Adrenal gland (tissue), 12 donors: Measurements from ENCODE around the gene PDE10A. TPM values are rescaled to one million over a fixed set of nuclear protein-coding genes. Genes with fewer than 3 reads are reported as not detected.

Source experiments
- DNase-seq, 7 donors: peaks; one replicate each; pipeline ENCODE4 v3.0.0-alpha.2; 2019 to 2020
- H3K27ac ChIP-seq, 5 donors: fragments of 200-600 bp; sonication (generic) in 4 of 5; 1 replicate in 3 of 5; 2 replicates in 2 of 5; pipeline versions ENCODE4 v1.5.1 to v1.8.0; 2016 to 2020; ENCODE audit warnings: mild to moderate bottlenecking in 1 of 5
- H3K27me3 ChIP-seq: fragments of 200-600 bp; 2 replicates; pipeline ENCODE4 v1.8.0; 2021
- H3K36me3 ChIP-seq, 2 donors: fragments of 200-600 bp; replicated peaks in 1 of 2; 1 replicate in 1 of 2; 2 replicates in 1 of 2; pipeline versions ENCODE4 v1.5.1 to v1.8.0; 2018 to 2022
- H3K4me1 ChIP-seq, 2 donors: fragments of 200-600 bp; replicated peaks in 1 of 2; 1 replicate in 1 of 2; 2 replicates in 1 of 2; pipeline versions ENCODE4 v1.5.1 to v1.8.0; 2018 to 2021
- H3K4me3 ChIP-seq, 4 donors: fragments of 200-600 bp; sonication (generic) in 3 of 4; one replicate each; pipeline ENCODE4 v1.5.1; 2016 to 2018
- H3K9me3 ChIP-seq, 3 donors: fragments of 200-600 bp; sonication (generic) in 1 of 3; replicated peaks in 1 of 3; 1 replicate in 2 of 3; 2 replicates in 1 of 3; pipeline versions ENCODE4 v1.5.1 to v1.8.0; 2016 to 2021
- CTCF ChIP-seq, 6 experiments: fragments of 450-650 bp in 4 of 6; fragments of 200-600 bp in 2 of 6; sonication (generic) in 1 of 6; IDR thresholded peaks; 1 replicate in 5 of 6; 2 replicates in 1 of 6; pipeline versions ENCODE4 v1.5.1 to v1.8.0; 2016 to 2021; ENCODE audit warnings: antibody characterized with exemption in 6 of 6, mild to moderate bottlenecking in 2 of 6, moderate library complexity in 1 of 6
- POLR2A ChIP-seq, 2 donors: fragments of 450-650 bp; IDR thresholded peaks; one replicate each; pipeline ENCODE4 v1.6.1; 2017; ENCODE audit warnings: antibody characterized with exemption in 2 of 2, mild to moderate bottlenecking in 2 of 2, moderate library complexity in 1 of 2
- WGBS, 4 donors: extraction: QIAGEN DNeasy Blood & Tissue Kit in 2 of 4; methylation state at CpG; one replicate each; pipeline versions ENCODE4 v1.1.5 to v1.1.7; 2013 to 2017; 5-methylcytosine and 5-hydroxymethylcytosine counted together
- intact Hi-C, 2 donors: fragments of 100-400 bp; cut with DNase I; formaldehyde crosslinking; loops; one replicate each; pipeline versions ENCODE4 v1.14.1 to v1.15.0; 2022 to 2023
- polyA plus RNA-seq, 3 donors: library from polyadenylated mRNA; stranded (reverse); fragments of 200-250 nt in 2 of 3; fragments of 350-450 nt in 1 of 3; fragmentation: Illumina TruSeq in 1 of 3; extraction: RNeasy Lipid Tissue Mini Kit (QIAGEN cat#74804) in 1 of 3; gene quantifications; one replicate each; pipeline ENCODE4 v1.2.3, GENCODE V29; 2013 to 2014
- total RNA-seq, 9 donors: library from RNA; depleted of rRNA in 4 of 9; stranded (reverse); fragments of >200 nt in 4 of 9; fragments of 120-200 nt in 1 of 9; fragmentation: NEBNext Ultra II Directional in 1 of 9; extraction: Animal tissue kit (Norgen Biotek cat#: 25700) in 1 of 9; gene quantifications; one replicate each; pipeline versions ENCODE4 v1.1.0 to v1.2.4, GENCODE V29; 2013 to 2023
- donor health status: healthy with polysubstance abuse.
- donor health status: Bipolar disorder and iron deficiency.
- donor health status: DM: yes; HTN: yes; CAD: no.
- donor health status: DM: no; HTN: no; CAD: no.
- donor health status: DM: no; HTN: no; CAD: no.
- donor health status: DM: yes; HTN: yes; CAD: no.

The PDE10A gene
- total and polyA plus RNA-seq, 12 donors = 4.0 to 199 (median 27.8) TPM

- no peak overlapping the region for H3K27ac ChIP-seq
- 79 to 86% (median 85%) methylated on average over 5 of the region's 5 CpGs for WGBS, 4 donors
- intact Hi-C loops = no loop called here
- H3K36me3 ChIP-seq = no peaks in the 10 kb centered on the region
- no peak overlapping the region for H3K4me3 ChIP-seq
- H3K27me3 ChIP-seq = no peaks in the 10 kb centered on the region
- no peaks in the 10 kb centered on the region for H3K9me3 ChIP-seq
- no peak for DNase-seq
- TF ChIP-seq CTCF (IDR thresholded peaks at IDR 0.05) = no peak
- no peak for TF ChIP-seq POLR2A (IDR thresholded peaks at IDR 0.05)
- H3K4me1 ChIP-seq = no peaks in the 10 kb centered on the region
Measured at GRCh38 chr6:165705941-165706340, 42.9 kb upstream of the PDE10A start.

GRCh38 chr6:165704045-165704748 is 41.2 kb upstream of the PDE10A start:
- no peak overlapping the region for H3K4me3 ChIP-seq
- no peaks in the 10 kb centered on the region for H3K36me3 ChIP-seq
- whole genome bisulfite sequencing, 4 donors = 57 to 75% (median 66%) methylated on average over 9 of the region's 9 CpGs
- TF ChIP-seq POLR2A (IDR thresholded peaks at IDR 0.05) = no peak
- H3K9me3 ChIP-seq = no peaks in the 10 kb centered on the region
- no peak for DNase-seq
- H3K27me3 ChIP-seq = no peaks in the 10 kb centered on the region
- no peaks in the 10 kb centered on the region for H3K4me1 ChIP-seq
- no peak overlapping the region for H3K27ac ChIP-seq
- intact Hi-C loops = no loop called here

- 78 to 89% (median 85%) methylated on average over 9 to 10 of the region's 10 CpGs for WGBS, 4 donors
- Histone ChIP-seq H3K4me1 (no peaks in the 10 kb centered on the region), H3K27ac (no peak overlapping the region), H3K27me3 (no peaks in the 10 kb centered on the region), H3K9me3 (no peaks in the 10 kb centered on the region), H3K36me3 (no peaks in the 10 kb centered on the region), H3K4me3 (no peak overlapping the region)
- DNase-seq = no peak
- intact Hi-C loops = no loop called here
- no peak for TF ChIP-seq POLR2A (IDR thresholded peaks at IDR 0.05)
- TF ChIP-seq CTCF (IDR thresholded peaks at IDR 0.05) = no peak
Measured at GRCh38 chr6:165702669-165703068, 39.6 kb upstream of the PDE10A start.

GRCh38 chr6:165701564-165702354 is 38.7 kb upstream of the PDE10A start:
- Histone ChIP-seq H3K9me3 (no peaks in the 10 kb centered on the region), H3K4me1 (no peaks in the 10 kb centered on the region), H3K27me3 (no peaks in the 10 kb centered on the region), H3K27ac (no peak overlapping the region), H3K36me3 (no peaks in the 10 kb centered on the region), H3K4me3 (no peak overlapping the region)
- DNase-seq = no peak
- intact Hi-C loops = no loop called here
- TF ChIP-seq CTCF (IDR thresholded peaks at IDR 0.05) (no peak), POLR2A (IDR thresholded peaks at IDR 0.05) (no peak)
- 85 to 95% (median 93%) methylated on average over 11 of the region's 11 CpGs for WGBS, 4 donors
